H9 (cell line): ENCODE measurements around the gene FCN1. TPM values are rescaled to one million over a fixed set of nuclear protein-coding genes. Genes with fewer than 3 reads are reported as not detected.

ENCODE experiments used
- DNase-seq: peaks from one replicate; pipeline ENCODE4 v3.0.0-alpha.2; 2017
- H2AFZ ChIP-seq: one replicate; pipeline ENCODE4 v1.6.1; 2013; ENCODE audit warnings: mild to moderate bottlenecking, low read length, control low read depth, moderate library complexity
- H2AK5ac ChIP-seq: 2 replicates; pipeline ENCODE4 v1.6.1; 2013; ENCODE audit warnings: low read length, control low read depth, mixed read lengths; ENCODE audit not compliant: insufficient read length
- H2BK120ac ChIP-seq: one replicate; pipeline ENCODE4 v1.6.1; 2013; ENCODE audit warnings: low read depth, mild to moderate bottlenecking, low read length, control low read depth, inconsistent platforms; ENCODE audit not compliant: poor library complexity, severe bottlenecking
- H2BK12ac ChIP-seq: 2 replicates; pipeline ENCODE4 v1.6.1; 2013; ENCODE audit warnings: low read length, control low read depth, mixed read lengths, low read depth; ENCODE audit not compliant: insufficient read length
- H2BK15ac ChIP-seq: 2 replicates; pipeline ENCODE4 v1.6.1; 2013; ENCODE audit warnings: low read depth, low read length, control low read depth
- H2BK20ac ChIP-seq: one replicate; pipeline ENCODE4 v1.6.1; 2013; ENCODE audit warnings: low read depth, mild to moderate bottlenecking, low read length, control low read depth, inconsistent platforms; ENCODE audit not compliant: poor library complexity, severe bottlenecking
- H2BK5ac ChIP-seq: 2 replicates; pipeline ENCODE4 v1.6.1; 2013; ENCODE audit warnings: low read length, control low read depth, mixed read lengths; ENCODE audit not compliant: insufficient read length
- H3K14ac ChIP-seq: 2 replicates; pipeline ENCODE4 v1.6.1; 2013; ENCODE audit warnings: low read length, control low read depth; ENCODE audit not compliant: insufficient read depth
- H3K18ac ChIP-seq: 2 replicates; pipeline ENCODE4 v1.6.1; 2013; ENCODE audit warnings: low read depth, mild to moderate bottlenecking, mixed read lengths, low read length, control low read depth; ENCODE audit not compliant: insufficient read length
- H3K23ac ChIP-seq: 2 replicates; pipeline ENCODE4 v1.6.1; 2013; ENCODE audit warnings: low read length, control low read depth, mixed read lengths, low read depth; ENCODE audit not compliant: insufficient read length
- H3K23me2 ChIP-seq: 2 replicates; pipeline ENCODE4 v1.6.1; 2013; ENCODE audit warnings: low read depth, mild to moderate bottlenecking, mixed read lengths, low read length, control low read depth; ENCODE audit not compliant: insufficient read length, poor library complexity, severe bottlenecking
- H3K27ac ChIP-seq: 2 replicates; pipeline ENCODE4 v1.5.1; 2013; ENCODE audit warnings: low read length, control low read depth, mixed read lengths, low read depth; ENCODE audit not compliant: insufficient read length
- H3K27me3 ChIP-seq: 2 replicates; pipeline ENCODE4 v1.6.1; 2013; ENCODE audit warnings: low read length, control low read depth, inconsistent platforms; ENCODE audit not compliant: insufficient read depth
- H3K4ac ChIP-seq: 2 replicates; pipeline ENCODE4 v1.6.1; 2013; ENCODE audit warnings: low read depth, mild to moderate bottlenecking, control low read depth, inconsistent platforms, low read length, moderate library complexity
- H3K4me1 ChIP-seq: 2 replicates; pipeline ENCODE4 v1.6.1; 2013; ENCODE audit warnings: low read length, control low read depth, inconsistent platforms; ENCODE audit not compliant: insufficient read depth
- H3K4me2 ChIP-seq: 2 replicates; pipeline ENCODE4 v1.6.1; 2013; ENCODE audit warnings: low read length, control low read depth, mixed read lengths; ENCODE audit not compliant: insufficient read length, insufficient read depth
- H3K56ac ChIP-seq: 2 replicates; pipeline ENCODE4 v1.6.1; 2013; ENCODE audit warnings: low read depth, mild to moderate bottlenecking, mixed read lengths, low read length, control low read depth; ENCODE audit not compliant: insufficient read length
- H3K79me1 ChIP-seq: 2 replicates; pipeline ENCODE4 v1.6.1; 2013; ENCODE audit warnings: low read depth, mild to moderate bottlenecking, moderate library complexity, low read length, control low read depth, inconsistent platforms; ENCODE audit not compliant: insufficient read depth, poor library complexity, severe bottlenecking
- H3K79me2 ChIP-seq: 2 replicates; pipeline ENCODE4 v1.6.1; 2013; ENCODE audit warnings: low read length, control low read depth, inconsistent platforms; ENCODE audit not compliant: insufficient read depth
- H3K9ac ChIP-seq: 2 replicates; pipeline ENCODE4 v1.6.1; 2013; ENCODE audit warnings: low read length, control low read depth, mixed read lengths; ENCODE audit not compliant: insufficient read length; ENCODE audit errors: extremely low read depth
- H3K9me3 ChIP-seq: one replicate; pipeline ENCODE4 v1.6.1; 2013; ENCODE audit warnings: low read depth, low read length, inconsistent platforms; ENCODE audit not compliant: control insufficient read depth
- H3T11ph ChIP-seq: one replicate; pipeline ENCODE4 v1.6.1; 2013; ENCODE audit warnings: mild to moderate bottlenecking, low read length, control low read depth, inconsistent platforms
- H4K20me1 ChIP-seq: one replicate; pipeline ENCODE4 v1.6.1; 2013; ENCODE audit not compliant: control insufficient read depth, insufficient read length, insufficient read depth
- H4K5ac ChIP-seq: 2 replicates; pipeline ENCODE4 v1.6.1; 2013; ENCODE audit warnings: low read depth, mild to moderate bottlenecking, mixed read lengths, low read length, control low read depth; ENCODE audit not compliant: insufficient read length
- H4K8ac ChIP-seq: replicated peaks from 2 replicates; pipeline ENCODE4 v1.6.1; 2013; ENCODE audit warnings: low read length, control low read depth, mixed read lengths, low read depth; ENCODE audit not compliant: insufficient read length
- H4K91ac ChIP-seq: 2 replicates; pipeline ENCODE4 v1.6.1; 2013; ENCODE audit warnings: low read depth, mild to moderate bottlenecking, moderate library complexity, mixed read lengths, low read length, control low read depth; ENCODE audit not compliant: insufficient read length
- H3K27ac Mint-ChIP-seq, 3 experiments: 2 replicates in 2 of 3; 3 replicates in 1 of 3; pipeline ENCODE4 v1.8.0; 2020 to 2021; ENCODE audit warnings: mixed read lengths in 3 of 3, mild to moderate bottlenecking in 1 of 3, moderate library complexity in 1 of 3
- H3K27me3 Mint-ChIP-seq: 2 replicates; pipeline ENCODE4 v1.8.0; 2021; ENCODE audit warnings: low read depth, mild to moderate bottlenecking, moderate library complexity, mixed read lengths
- H3K36me3 Mint-ChIP-seq, 3 experiments: 2 replicates in 2 of 3; 3 replicates in 1 of 3; pipeline ENCODE4 v1.8.0; 2020 to 2021; ENCODE audit warnings: low read depth in 3 of 3, mixed read lengths in 3 of 3; ENCODE audit not compliant: insufficient read depth in 1 of 3
- H3K4me1 Mint-ChIP-seq, 2 experiments: 2 replicates each; pipeline ENCODE4 v1.8.0; 2020; ENCODE audit warnings: mixed read lengths in 2 of 2
- H3K4me3 Mint-ChIP-seq, 2 experiments: 2 replicates in 1 of 2; 3 replicates in 1 of 2; pipeline ENCODE4 v1.8.0; 2020 to 2021; ENCODE audit warnings: mild to moderate bottlenecking in 2 of 2, mixed read lengths in 2 of 2, moderate library complexity in 1 of 2
- H3K9me3 Mint-ChIP-seq, 2 experiments: 2 replicates in 1 of 2; 3 replicates in 1 of 2; pipeline ENCODE4 v1.8.0; 2020; ENCODE audit warnings: mild to moderate bottlenecking in 2 of 2, mixed read lengths in 2 of 2, moderate library complexity in 1 of 2
- WGBS: extraction: QIAGEN DNeasy Blood & Tissue Kit; methylation state at CpG from one replicate; pipeline ENCODE4 v1.1.7; 2013; ENCODE audit warnings: missing lambda C conversion rate, low lambda C conversion rate, mixed read lengths; ENCODE audit not compliant: insufficient read length; ENCODE audit errors: extremely low coverage; 5-methylcytosine and 5-hydroxymethylcytosine counted together
- total RNA-seq: library from RNA; stranded (reverse); gene quantifications from 2 replicates; pipeline ENCODE4 v1.2.1, GENCODE V29; 2021
- TF ChIP-seq, protein P1 (sequence below): fragments of 200-600 bp; sonication (generic); conservative IDR thresholded peaks from 3 replicates; pipeline ENCODE4 v1.8.0; 2021; ENCODE audit warnings: antibody characterized with exemption, mild to moderate bottlenecking

Gene FCN1
- total RNA-seq, 1 experiment from 2014 or later, result not detected

DNA sequence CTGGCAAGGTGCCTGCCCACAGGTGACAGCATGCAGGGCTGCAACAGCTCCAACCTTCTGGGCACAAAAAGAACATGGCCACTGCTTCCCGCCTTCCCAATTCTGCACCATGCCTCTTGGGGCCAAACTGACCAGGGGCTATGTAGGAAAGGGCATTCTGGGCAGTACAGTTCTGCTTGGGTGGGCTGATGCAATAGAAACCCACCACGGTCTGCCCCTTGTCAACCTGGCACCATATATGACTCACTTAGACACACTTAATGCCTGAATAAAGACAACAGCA is 40.2 kb upstream of the FCN1 start:
- Histone ChIP-seq H2BK120ac (no peak overlapping the region), H2AK5ac (no peak overlapping the region), H3K18ac (no peak overlapping the region), H4K20me1 (no peaks in the 10 kb centered on the region), H3K4me2 (no peak overlapping the region), H2BK12ac (no peak overlapping the region), H4K8ac (no peak overlapping the region), H3K14ac (no peak overlapping the region), H3T11ph (no peak overlapping the region), H3K79me1 (no peaks in the 10 kb centered on the region), H3K27ac (no peak overlapping the region), H3K27me3 (no peaks in the 10 kb centered on the region), H3K9ac (no peak overlapping the region), H3K23me2 (no peaks in the 10 kb centered on the region), H4K91ac (no peak overlapping the region), H3K4me1 (no peaks in the 10 kb centered on the region), H3K23ac (no peak overlapping the region), H3K79me2 (no peaks in the 10 kb centered on the region), H3K9me3 (no peaks in the 10 kb centered on the region), H2BK20ac (no peak overlapping the region), H2BK5ac (no peak overlapping the region), H4K5ac (no peak overlapping the region), H2BK15ac (no peak overlapping the region), H2AFZ (no peak overlapping the region), H3K4ac (no peak overlapping the region), H3K56ac (no peak overlapping the region)
- H3K36me3 Mint-ChIP-seq, result peaks cover 0 to 1% (median 0%) of the 10 kb centered on the region in 3 experiments; a peak in 1 of 7 replicates
- WGBS, result no CpG with 5 or more reads among the region's 2 CpGs
- H3K27ac Mint-ChIP-seq, result no peak overlapping the region
- H3K27me3 Mint-ChIP-seq, result peaks cover 4% of the 10 kb centered on the region; the same call in 1 of the 2 replicates
- peaks cover 0 to 6% of the 10 kb centered on the region in 2 experiments; a peak in 2 of 4 replicates for H3K4me1 Mint-ChIP-seq
- no peak overlapping the region for H3K4me3 Mint-ChIP-seq
- no peak for DNase-seq
- H3K9me3 Mint-ChIP-seq, result 0 out of 5 replicates have a peak, but pooled peaks cover 0 to 4% of the 10 kb centered on the region in 2 experiments
- TF ChIP-seq, protein P1, sequence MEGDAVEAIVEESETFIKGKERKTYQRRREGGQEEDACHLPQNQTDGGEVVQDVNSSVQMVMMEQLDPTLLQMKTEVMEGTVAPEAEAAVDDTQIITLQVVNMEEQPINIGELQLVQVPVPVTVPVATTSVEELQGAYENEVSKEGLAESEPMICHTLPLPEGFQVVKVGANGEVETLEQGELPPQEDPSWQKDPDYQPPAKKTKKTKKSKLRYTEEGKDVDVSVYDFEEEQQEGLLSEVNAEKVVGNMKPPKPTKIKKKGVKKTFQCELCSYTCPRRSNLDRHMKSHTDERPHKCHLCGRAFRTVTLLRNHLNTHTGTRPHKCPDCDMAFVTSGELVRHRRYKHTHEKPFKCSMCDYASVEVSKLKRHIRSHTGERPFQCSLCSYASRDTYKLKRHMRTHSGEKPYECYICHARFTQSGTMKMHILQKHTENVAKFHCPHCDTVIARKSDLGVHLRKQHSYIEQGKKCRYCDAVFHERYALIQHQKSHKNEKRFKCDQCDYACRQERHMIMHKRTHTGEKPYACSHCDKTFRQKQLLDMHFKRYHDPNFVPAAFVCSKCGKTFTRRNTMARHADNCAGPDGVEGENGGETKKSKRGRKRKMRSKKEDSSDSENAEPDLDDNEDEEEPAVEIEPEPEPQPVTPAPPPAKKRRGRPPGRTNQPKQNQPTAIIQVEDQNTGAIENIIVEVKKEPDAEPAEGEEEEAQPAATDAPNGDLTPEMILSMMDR, result no peak
